Stimulated activated CD4-positive, alpha-beta T cell treated with anti-CD3 and anti-CD28 coated beads, Interleukin-15, amount 100 ng/mL, for 1 hour (primary cell): ENCODE measurements around the gene ZNF182.
"Not testable (repeated sequence)": the region's sequence is repeated elsewhere in the genome, so short reads cannot be mapped to it uniquely, and the experiment has no call there.

ENCODE experiments used
- DNase-seq, 2 donors: peaks; one replicate each; pipeline ENCODE4 v3.0.0-alpha.2; 2020; ENCODE audit warnings: low read depth in 1 of 2, low spot score in 1 of 2

Gene ZNF182

DNA sequence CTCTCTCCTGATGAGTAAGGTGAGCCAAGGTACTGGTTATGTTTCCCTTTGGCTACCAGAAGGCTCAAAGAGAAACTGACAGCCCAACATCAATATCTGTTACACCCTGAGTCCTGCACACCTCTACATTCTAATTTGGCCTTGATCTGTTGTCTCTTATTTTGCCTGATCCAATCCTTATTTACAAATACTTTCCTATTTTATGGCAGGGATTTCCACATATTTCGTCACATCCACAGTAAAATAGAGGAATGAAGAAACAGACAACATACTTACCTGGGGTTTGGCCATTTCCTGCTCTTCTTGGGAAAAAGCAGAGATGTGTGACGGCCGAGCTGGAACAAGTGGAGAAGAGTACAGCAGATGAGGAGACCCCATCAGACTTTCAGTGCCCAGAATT lies 1.5 kb downstream of the ZNF182 start:
- DNase-seq = no peak

GRCh38 chrX:48001260-48001659 lies 2.5 kb downstream of the ZNF182 start:
- DNase-seq = no peak

GRCh38 chrX:47992669-47993068 lies 11.1 kb downstream of the ZNF182 start:
- DNase-seq = no peak

DNA sequence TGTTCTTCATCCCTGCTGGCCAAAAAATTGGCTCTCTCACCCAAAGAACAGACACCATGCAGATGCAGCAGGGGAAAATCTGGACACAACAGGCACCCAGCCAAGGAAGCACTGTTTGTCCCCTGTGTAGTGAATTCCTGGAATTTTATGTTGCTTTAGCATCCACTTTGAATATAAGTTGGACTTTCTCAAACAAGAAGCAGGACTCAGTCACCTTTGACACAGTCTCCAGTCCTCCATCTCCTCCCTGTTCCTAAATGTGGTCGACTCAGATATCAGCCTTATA lies 11.8 kb downstream of the ZNF182 start:
- DNase-seq = no peak

DNA sequence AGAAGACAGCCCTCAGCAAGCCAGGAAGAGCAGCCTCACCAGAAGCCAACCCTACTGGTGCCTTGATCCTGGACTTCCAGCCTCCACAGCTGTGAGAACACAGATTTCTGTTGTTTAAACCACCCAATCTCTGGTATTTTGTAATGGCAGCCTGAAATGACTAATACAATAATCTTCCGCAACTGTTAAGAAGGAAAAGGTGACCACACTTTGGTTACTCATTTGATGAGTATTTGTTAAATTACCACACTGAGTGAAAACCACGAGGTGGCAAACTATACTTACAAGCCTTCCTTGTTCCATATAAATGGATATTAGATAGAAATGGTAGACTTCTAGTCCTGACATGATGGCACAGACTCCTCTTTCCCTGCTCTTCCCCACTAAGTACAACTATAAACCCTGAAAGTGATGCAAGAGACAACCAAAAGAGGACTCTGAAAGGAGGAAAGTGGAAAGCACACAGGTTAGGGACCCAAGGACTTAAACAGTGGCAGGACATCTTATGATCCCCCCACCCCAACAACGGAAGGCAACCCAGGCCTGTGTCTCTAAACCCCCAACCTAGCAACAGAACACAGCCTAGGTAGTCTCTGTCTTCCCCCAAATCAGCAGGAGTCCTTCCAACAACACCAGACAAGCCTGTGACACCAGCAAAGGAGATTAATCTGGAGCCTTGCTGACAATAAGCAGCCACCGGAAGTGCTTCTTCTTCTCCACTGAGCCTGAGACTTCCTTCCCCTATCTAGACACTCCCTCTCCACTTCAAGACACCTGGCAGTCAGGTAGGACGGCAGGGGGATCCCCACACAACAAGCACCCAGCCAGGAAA lies 12.3 kb downstream of the ZNF182 start:
- DNase-seq = no peak

DNA sequence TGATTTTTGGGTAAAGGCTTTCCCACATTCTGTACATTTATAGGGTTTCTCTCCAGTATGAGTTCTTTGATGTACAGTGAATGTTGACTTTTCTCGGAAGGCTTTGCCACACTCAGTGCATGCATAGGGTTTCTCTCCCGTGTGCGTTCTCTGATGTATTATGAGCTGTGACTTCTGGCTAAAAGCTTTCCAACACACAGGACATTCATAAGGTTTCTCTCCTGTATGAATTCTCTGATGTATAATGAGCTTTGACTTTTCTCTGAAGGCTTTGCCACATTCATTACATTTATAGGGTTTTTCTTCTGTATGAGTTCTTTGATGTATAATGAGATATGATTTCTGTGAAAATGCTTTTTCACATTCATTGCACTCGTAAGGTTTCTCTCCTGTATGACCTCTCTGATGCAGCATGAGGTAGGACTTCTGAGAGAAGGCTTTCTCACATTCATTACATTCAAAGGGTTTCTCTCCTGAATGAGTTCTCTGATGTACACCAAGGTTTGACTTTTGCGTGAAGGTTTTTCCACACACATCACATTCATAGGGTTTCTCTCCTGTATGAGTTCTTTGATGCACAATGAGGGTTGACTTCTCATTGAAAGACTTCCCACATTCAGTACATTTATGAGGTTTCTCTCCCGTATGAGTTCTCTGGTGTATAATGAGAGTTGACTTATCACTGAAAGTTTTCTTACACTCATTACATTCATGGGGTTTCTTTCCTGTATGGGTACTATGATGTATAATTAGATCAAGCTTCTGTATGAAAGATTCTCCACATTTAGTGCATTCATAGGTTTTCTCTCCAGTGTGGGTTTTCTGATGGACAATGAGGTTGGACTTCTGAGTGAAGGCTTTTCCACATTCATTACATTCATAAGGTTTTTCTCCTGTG lies 27.3 kb downstream of the ZNF182 start:
- no peak for DNase-seq

DNA sequence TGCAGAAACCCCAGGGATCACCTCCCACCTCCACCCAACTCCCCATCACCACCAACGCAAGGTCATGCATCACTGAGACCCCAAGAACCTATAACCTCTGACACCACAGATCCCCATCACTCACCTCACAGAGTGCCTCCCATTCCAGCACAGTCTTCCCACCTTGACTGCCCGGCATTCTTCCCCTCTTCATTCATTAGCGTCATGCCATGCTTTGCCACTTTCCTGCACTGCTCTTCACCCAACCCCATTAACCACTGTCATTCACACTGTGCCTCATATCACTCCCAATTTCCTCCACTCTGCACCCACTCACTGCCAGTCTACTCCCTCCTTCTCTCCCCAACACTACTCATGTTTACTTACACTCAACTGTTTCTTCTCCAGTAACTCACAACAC lies 30.6 kb downstream of the ZNF182 start:
- DNase-seq = no peak

- DNase-seq = not testable (repeated sequence)
Measured at GRCh38 chrX:47965526-47965925, 38.3 kb downstream of the ZNF182 start.

GRCh38 chrX:47961830-47962229 lies 42.0 kb downstream of the ZNF182 start:
- not testable (repeated sequence) for DNase-seq

DNA sequence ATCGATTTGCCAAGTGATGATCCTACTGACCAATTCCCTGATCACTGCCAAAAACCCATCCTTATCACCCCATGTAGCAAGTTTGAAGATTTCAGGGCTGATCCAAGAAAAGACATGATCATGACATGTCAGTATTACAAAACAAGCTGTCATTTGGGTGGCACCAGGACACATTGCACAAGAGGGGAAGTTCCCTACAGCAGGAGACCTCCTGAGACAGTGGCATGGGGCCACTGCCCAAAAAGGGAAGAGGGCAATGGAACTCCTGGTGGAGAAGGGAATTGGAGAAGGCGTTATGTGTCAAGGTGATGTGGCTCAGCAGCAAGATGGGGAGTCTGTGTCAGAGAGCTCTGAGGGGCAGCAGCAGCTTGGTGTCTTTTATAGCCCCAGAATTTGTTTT lies 43.4 kb downstream of the ZNF182 start:
- no peak for DNase-seq

GRCh38 chrX:47958761-47959342 lies 44.9 kb downstream of the ZNF182 start:
- DNase-seq = no peak

DNA sequence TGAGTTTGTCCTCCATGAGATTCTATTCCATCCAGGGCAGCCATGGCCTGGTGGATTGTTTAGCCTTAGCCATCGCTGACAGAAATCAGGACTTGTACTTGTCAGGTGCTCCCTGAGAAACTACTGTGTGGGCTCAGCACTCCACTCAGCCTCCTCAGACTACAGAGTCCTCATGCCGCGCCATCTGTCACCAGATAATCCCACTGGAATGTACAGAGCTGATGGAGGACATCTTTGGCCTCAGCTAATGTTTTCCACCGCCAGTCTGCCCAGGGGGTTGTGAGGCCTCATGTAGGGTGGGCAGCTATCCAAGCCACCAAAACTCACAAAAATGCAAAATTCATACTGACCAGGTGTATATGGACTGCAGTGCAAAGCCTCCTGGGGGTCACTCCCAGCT lies 45.6 kb downstream of the ZNF182 start:
- not testable (repeated sequence) for DNase-seq

DNA sequence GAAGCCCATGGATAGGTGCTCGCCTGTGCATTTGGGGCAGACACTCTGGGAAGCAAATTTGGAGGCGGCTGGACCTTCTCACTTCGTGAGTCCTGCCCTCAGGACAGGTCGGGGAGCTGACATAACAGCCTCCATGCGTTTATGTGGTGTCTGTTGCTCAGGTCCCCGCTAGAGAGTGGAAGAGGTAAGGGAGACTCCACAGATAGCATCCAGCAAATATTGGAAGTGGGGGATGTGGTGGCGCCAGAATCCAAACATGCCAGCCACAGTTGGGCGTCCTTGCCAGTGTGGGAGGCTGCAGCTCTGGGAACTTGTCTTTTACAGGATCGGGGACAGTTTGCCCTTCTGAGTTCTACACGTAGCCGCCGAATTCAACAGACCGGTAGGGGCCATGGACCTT lies 47.8 kb downstream of the ZNF182 start:
- no peak for DNase-seq

GRCh38 chrX:47955295-47955694 lies 48.5 kb downstream of the ZNF182 start:
- DNase-seq = not testable (repeated sequence)

GRCh38 chrX:47941423-47941822 lies 62.4 kb downstream of the ZNF182 start:
- no peak for DNase-seq

- no peak for DNase-seq
Measured at GRCh38 chrX:47940448-47940847, 63.3 kb downstream of the ZNF182 start.

DNA sequence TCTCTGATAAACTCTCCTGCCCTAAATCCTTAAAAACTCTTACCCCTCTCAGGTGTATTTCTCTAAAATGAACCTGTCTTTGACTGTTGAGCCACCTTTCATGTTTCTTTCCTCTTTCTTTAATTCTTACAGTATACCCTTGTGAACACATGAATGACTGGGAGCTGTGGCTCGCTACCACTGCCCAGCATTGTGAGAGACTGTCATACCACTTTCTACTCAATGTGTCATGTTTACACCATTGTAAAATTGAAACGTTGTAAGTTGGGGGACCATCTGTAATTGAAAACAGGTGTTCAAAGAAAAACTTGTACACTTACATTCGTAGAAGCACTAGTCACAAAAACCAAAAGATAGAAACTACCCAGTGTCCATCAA lies 66.9 kb downstream of the ZNF182 start:
- no peak for DNase-seq

- no peak for DNase-seq
Measured at GRCh38 chrX:47936224-47936939, 67.4 kb downstream of the ZNF182 start.

GRCh38 chrX:47933946-47934345 lies 69.8 kb downstream of the ZNF182 start:
- no peak for DNase-seq

DNA sequence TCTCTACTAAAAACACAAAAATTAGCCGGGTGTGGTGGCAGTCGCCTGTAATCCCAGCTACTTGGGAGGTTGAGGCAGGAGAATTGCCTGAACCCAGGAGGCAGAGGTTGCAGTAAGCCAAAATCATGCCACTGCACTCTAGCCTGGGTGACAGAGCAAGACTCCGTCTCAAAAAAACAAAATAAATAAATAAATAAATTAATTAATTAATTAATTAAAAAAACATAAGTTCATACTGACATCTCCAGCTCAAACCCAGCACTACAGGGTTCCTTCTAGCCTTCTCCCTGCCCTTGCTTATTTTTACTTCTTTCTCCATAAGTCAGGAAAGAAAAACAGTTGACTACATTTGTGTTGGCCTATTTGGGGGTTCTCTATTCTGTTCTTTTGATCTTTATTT lies 71.8 kb downstream of the ZNF182 start:
- not testable (repeated sequence) for DNase-seq

- no peak for DNase-seq
Measured at GRCh38 chrX:47927212-47927611, 76.6 kb downstream of the ZNF182 start.
